ENCODE measurements around the gene DLGAP4.

DLGAP4 gene

DNA sequence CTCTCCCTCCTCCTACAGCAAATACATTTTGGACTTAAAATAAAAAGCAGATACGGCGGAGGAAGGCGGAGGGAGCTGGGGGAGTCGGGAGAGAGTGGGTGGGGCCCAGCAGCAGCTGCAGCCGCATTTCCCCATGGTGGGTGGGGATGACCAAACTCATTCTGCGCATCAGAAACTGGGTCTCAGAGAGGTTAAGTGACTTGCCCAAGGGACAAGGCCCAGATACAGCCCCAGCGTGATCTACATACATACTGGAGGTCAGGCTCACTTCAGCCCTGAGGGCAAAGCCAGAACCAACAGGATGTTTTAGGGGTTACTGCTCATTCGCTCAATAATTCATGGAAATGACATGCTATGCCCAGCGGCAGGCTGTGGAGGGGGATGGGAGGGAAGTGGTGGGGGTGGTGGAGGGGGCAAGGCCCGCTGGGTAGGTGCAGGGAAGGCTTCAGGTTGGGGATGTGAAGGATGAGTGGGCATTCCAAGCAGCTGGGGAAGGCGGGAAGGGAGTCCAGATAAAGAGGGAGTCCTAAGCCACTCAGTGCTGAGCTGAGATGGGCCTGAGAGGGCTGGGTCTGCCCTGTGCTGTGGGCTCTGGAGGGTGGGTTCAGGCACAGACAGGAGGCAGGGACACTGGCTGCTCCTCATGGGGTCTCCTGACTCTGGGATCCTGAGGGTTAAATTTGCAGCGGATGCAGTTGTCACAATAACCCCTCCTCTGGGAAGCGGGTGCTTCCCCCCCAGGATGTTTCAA, 31.0 kb downstream of the DLGAP4 start:
- TF ChIP-seq CTCF (conservative IDR thresholded peaks at IDR 0.05; ENCODE audit: control insufficient read depth, insufficient read depth, low read depth, low read length): no peak
- no peak for DNase-seq (ENCODE audit: low read depth)
- no peak overlapping the region for H3K4me3 ChIP-seq (ENCODE audit: control insufficient read depth, low read depth, low read length)

DNA sequence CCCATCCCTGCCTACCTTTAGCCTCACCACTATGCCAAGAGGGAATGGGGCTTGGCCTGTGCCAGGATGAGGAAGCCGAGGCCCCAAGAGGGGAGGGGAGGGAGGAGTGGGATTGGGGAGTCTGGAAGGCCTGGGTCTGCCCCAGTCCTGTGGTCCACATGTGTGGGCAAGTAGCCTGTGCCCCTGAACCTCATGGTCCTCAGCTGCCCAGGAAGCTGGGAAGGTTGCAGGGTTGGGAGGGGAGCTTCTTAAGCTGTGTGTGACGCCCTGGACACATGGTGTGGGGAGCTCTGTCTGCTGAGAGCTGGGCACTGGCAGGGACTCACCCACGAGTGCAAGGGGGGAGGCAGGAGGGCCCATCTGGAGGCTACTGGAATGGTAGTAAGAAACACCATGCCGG, 31.7 kb downstream of the DLGAP4 start:
- no peak for TF ChIP-seq CTCF (conservative IDR thresholded peaks at IDR 0.05; ENCODE audit: control insufficient read depth, insufficient read depth, low read depth, low read length)

DNA sequence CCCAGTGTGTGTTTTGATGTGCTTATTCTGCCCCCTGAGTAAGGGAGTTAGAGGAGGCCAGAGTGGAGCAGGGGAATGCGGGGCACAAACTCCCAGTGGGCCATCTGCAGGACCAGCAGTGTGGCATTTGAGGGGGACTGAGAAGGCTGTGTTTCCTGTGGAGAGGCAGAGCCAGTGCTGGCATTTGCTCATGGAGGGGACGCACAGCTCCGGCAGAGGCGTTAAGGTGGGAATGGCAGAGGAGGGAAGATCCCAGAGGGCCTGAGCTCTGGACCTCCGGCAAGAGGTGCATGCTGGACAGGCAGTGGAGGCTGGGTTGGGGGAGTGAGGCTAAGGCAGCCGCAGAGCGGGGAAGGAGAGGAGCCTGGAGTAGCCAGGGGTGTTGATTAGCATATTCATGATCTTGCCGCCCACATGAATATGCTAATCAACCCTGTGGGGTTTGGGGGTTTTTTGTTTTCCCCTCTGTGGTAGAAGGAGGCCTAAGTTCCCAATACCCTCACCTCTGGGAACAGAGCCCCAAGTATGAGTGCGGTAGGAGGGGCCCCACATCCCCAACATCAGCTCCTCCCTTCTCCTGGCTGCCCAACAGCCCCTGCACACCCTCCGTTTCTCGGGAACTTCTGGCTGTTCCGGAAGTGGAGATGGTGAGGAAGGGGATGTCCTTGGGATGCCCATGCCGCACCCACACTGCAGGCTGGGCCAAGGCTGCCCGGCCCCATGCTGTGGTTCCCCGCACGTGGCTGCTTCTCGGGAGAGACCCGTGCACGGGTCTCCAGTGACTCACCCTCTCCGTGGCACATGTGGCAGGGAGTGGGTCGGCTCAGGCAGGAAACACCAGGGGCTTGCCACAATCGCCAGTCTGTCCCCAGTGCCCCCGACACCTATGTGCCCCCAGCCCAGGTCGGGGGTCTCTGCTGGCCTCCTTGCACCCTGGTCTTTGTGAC, 33.8 kb downstream of the DLGAP4 start:
- TF ChIP-seq CTCF (conservative IDR thresholded peaks at IDR 0.05; ENCODE audit: control insufficient read depth, insufficient read depth, low read depth, low read length): no peak
- DNase-seq (ENCODE audit: low read depth): no peak
- H3K4me3 ChIP-seq (ENCODE audit: control insufficient read depth, low read depth, low read length): no peak overlapping the region

More for the DNA sequence above, 31.7 kb downstream of the DLGAP4 start:
- H3K4me3 ChIP-seq (ENCODE audit: control insufficient read depth, low read depth, low read length): no peak overlapping the region
- DNase-seq (ENCODE audit: low read depth): no peak

DNA sequence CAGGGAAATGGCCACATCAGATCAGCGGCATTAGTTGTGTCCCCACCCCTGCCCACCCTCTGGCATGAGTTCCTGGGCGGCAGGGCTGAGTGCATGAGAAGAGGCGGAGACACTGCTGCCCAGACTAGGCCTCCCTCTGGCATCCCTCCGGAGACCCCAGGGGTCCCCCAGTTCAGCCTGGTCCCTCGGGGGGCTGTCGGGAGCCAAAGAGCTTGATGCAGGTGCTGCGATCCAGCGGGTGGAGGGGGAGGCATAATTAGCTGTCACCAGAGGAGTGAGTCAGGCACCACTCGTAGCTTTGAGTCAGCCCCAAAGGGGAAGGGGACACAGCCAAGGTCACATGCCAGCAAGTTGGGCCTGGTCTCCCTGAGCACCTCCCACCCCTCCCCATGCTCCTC, 34.5 kb downstream of the DLGAP4 start:
- H3K4me3 ChIP-seq (ENCODE audit: control insufficient read depth, low read depth, low read length): no peak overlapping the region
- DNase-seq (ENCODE audit: low read depth): no peak
- TF ChIP-seq CTCF (conservative IDR thresholded peaks at IDR 0.05; ENCODE audit: control insufficient read depth, insufficient read depth, low read depth, low read length): no peak

DNA sequence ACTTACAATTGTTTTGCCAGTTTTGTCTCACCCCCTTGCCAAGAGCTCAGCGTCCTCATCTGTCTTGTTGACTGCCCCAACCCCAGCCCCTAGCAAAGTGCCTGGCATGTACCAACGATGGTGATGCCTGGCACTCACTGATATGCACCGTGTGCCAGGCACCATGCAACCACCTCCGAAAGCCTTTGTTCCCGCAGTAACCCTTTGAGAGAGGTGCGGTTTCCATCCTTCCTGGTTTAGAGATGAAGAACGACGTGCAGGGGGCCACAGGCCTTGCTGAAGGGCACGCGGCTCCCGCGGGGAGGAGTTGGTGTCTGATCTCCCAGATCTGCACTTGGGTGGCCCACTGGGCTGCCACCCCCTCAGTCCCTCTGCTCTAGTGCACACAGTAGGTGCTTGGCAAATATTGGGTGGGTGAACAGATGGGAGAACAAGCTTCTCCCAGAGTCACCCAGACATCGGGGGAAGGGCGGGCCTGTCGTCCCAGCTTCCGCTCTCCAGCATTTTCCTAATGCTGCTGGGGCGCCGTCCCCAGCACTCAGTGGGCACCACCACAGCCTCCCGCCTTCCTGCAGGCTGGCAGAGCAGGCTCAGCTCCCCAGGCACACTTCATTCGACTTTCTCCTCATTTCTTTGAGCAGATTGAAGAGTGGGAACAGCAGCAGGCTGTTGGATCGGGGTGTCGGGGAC, 35.3 kb downstream of the DLGAP4 start:
- DNase-seq (ENCODE audit: low read depth): no peak
- no peak for TF ChIP-seq CTCF (conservative IDR thresholded peaks at IDR 0.05; ENCODE audit: control insufficient read depth, insufficient read depth, low read depth, low read length)
- no peak overlapping the region for H3K4me3 ChIP-seq (ENCODE audit: control insufficient read depth, low read depth, low read length)

GRCh38 chr20:36342331-36343120, 36.4 kb downstream of the DLGAP4 start:
- TF ChIP-seq CTCF (conservative IDR thresholded peaks at IDR 0.05; ENCODE audit: control insufficient read depth, insufficient read depth, low read depth, low read length): no peak
- no peak overlapping the region for H3K4me3 ChIP-seq (ENCODE audit: control insufficient read depth, low read depth, low read length)
- DNase-seq (ENCODE audit: low read depth): no peak
